NCI-H2107 treated with DMSO at 0.1 percent for 48 hours (cell line): ENCODE measurements around the gene YPEL4.

Experiments
- DNase-seq: peaks from one replicate; lab custom pipeline; 2025; ENCODE audit not compliant: unreplicated experiment; lab: John Stamatoyannopoulos, UW

The YPEL4 gene

GRCh38 chr11:57634311-57634710 is 15.4 kb downstream of the YPEL4 start:
- no peak for DNase-seq

- DNase-seq, result no peak
Observed at GRCh38 chr11:57633394-57634070, 16.2 kb downstream of the YPEL4 start.

GRCh38 chr11:57632116-57632515 is 17.6 kb downstream of the YPEL4 start:
- DNase-seq, result no peak

GRCh38 chr11:57630171-57630570 is 19.5 kb downstream of the YPEL4 start:
- DNase-seq, result no peak

GRCh38 chr11:57626895-57627294 is 22.8 kb downstream of the YPEL4 start:
- DNase-seq, result no peak

- DNase-seq, result no peak
Observed at GRCh38 chr11:57624864-57625263, 24.8 kb downstream of the YPEL4 start.

GRCh38 chr11:57622263-57622662 is 27.4 kb downstream of the YPEL4 start:
- no peak for DNase-seq

GRCh38 chr11:57620467-57620866 is 29.2 kb downstream of the YPEL4 start:
- DNase-seq, result no peak

GRCh38 chr11:57619331-57619730 is 30.4 kb downstream of the YPEL4 start:
- DNase-seq, result no peak

GRCh38 chr11:57618438-57618837 is 31.3 kb downstream of the YPEL4 start:
- DNase-seq, result no peak

- no peak for DNase-seq
Observed at GRCh38 chr11:57616595-57616994, 33.1 kb downstream of the YPEL4 start.

GRCh38 chr11:57615308-57615707 is 34.4 kb downstream of the YPEL4 start:
- DNase-seq, result no peak

GRCh38 chr11:57614234-57614772 is 35.4 kb downstream of the YPEL4 start:
- no peak for DNase-seq

- no peak for DNase-seq
Observed at GRCh38 chr11:57610170-57610569, 39.5 kb downstream of the YPEL4 start.

GRCh38 chr11:57605028-57605420 is 44.7 kb downstream of the YPEL4 start:
- no peak for DNase-seq

GRCh38 chr11:57604296-57605027 is 45.2 kb downstream of the YPEL4 start:
- DNase-seq, result no peak

GRCh38 chr11:57601297-57601696 is 48.4 kb downstream of the YPEL4 start:
- no peak for DNase-seq

GRCh38 chr11:57599381-57599780 is 50.3 kb downstream of the YPEL4 start:
- DNase-seq, result no peak

- DNase-seq, result no peak
Observed at GRCh38 chr11:57598831-57599155, 50.9 kb downstream of the YPEL4 start.

- no peak for DNase-seq
Observed at GRCh38 chr11:57597916-57598830, 51.5 kb downstream of the YPEL4 start.

GRCh38 chr11:57597461-57597915 is 52.2 kb downstream of the YPEL4 start, which contains the start of gene SERPING1:
TSS of gene SERPING1 (plus strand) at chr11:57597685. CDS start at chr11:57598271, 586 bp downstream.
- no peak for DNase-seq
